ENCODE measurements around the gene SGK2. TPM values are rescaled to one million over a fixed set of nuclear protein-coding genes. Genes with fewer than 3 reads are reported as not detected.
"Not testable (repeated sequence)": the region's sequence is repeated elsewhere in the genome, so short reads cannot be mapped to it uniquely, and the experiment has no call there.

SGK2 gene
- total RNA-seq, 1 experiment from 2014 or later = 0.90 TPM

DNA sequence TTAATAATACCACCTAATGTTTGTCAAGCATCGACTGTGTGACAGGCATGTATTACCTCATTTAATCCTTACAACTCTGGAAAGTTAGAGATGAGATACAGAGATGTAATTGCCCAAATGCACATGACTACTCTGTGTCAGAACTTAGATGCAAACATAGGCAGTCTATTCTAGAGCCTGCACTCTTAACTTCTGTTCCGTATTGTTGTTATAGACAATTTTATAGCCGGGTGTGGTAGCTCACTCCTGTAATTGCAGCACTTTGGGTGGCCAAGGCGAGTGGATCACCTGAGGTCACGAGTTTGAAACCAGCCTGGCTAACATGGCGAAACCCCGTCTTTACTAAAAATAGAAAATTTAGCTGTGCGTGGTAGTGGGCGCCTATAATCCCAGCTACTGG lies 46.9 kb downstream of the SGK2 start:
- no peak overlapping the region for H3K4me3 ChIP-seq (ENCODE audit: low read depth in 2 of 2, low read length in 2 of 2)
- no peak for ATAC-seq
- no peaks in the 10 kb centered on the region for H3K4me1 ChIP-seq (ENCODE audit: control insufficient read depth, insufficient read depth, low read length)
- no peaks in the 10 kb centered on the region for H3K27me3 ChIP-seq (ENCODE audit: control insufficient read depth, insufficient read depth, low read length)
- no TSS peak for BruUV-seq (replicated peaks)
- no peaks in the 10 kb centered on the region for H3K36me3 ChIP-seq (ENCODE audit: control insufficient read depth, insufficient read depth, low read length)
- ChIA-PET POLR2A (no interaction called here), CTCF (no interaction called here)
- DNase-seq (ENCODE audit: low read depth, low spot score) = no peak
- TF ChIP-seq, protein P1, sequence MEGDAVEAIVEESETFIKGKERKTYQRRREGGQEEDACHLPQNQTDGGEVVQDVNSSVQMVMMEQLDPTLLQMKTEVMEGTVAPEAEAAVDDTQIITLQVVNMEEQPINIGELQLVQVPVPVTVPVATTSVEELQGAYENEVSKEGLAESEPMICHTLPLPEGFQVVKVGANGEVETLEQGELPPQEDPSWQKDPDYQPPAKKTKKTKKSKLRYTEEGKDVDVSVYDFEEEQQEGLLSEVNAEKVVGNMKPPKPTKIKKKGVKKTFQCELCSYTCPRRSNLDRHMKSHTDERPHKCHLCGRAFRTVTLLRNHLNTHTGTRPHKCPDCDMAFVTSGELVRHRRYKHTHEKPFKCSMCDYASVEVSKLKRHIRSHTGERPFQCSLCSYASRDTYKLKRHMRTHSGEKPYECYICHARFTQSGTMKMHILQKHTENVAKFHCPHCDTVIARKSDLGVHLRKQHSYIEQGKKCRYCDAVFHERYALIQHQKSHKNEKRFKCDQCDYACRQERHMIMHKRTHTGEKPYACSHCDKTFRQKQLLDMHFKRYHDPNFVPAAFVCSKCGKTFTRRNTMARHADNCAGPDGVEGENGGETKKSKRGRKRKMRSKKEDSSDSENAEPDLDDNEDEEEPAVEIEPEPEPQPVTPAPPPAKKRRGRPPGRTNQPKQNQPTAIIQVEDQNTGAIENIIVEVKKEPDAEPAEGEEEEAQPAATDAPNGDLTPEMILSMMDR (IDR thresholded peaks at IDR 0.05) = no peak
- TF ChIP-seq POLR2AphosphoS5 (IDR thresholded peaks at IDR 0.05; ENCODE audit: low read depth, low read length) (no peak), SIN3A (IDR thresholded peaks at IDR 0.05; ENCODE audit: borderline replicate concordance, insufficient read depth, low read depth, low read length) (no peak), TCF7L2 (IDR thresholded peaks at IDR 0.05; ENCODE audit: low read depth, low read length) (no peak)
- TF ChIP-seq, protein P2, sequence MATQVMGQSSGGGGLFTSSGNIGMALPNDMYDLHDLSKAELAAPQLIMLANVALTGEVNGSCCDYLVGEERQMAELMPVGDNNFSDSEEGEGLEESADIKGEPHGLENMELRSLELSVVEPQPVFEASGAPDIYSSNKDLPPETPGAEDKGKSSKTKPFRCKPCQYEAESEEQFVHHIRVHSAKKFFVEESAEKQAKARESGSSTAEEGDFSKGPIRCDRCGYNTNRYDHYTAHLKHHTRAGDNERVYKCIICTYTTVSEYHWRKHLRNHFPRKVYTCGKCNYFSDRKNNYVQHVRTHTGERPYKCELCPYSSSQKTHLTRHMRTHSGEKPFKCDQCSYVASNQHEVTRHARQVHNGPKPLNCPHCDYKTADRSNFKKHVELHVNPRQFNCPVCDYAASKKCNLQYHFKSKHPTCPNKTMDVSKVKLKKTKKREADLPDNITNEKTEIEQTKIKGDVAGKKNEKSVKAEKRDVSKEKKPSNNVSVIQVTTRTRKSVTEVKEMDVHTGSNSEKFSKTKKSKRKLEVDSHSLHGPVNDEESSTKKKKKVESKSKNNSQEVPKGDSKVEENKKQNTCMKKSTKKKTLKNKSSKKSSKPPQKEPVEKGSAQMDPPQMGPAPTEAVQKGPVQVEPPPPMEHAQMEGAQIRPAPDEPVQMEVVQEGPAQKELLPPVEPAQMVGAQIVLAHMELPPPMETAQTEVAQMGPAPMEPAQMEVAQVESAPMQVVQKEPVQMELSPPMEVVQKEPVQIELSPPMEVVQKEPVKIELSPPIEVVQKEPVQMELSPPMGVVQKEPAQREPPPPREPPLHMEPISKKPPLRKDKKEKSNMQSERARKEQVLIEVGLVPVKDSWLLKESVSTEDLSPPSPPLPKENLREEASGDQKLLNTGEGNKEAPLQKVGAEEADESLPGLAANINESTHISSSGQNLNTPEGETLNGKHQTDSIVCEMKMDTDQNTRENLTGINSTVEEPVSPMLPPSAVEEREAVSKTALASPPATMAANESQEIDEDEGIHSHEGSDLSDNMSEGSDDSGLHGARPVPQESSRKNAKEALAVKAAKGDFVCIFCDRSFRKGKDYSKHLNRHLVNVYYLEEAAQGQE (IDR thresholded peaks at IDR 0.05; ENCODE audit: insufficient read depth in 1 of 2, low read depth in 2 of 2, low read length in 1 of 2) = no peak
- H3K27ac ChIP-seq (ENCODE audit: low read length) = no peak overlapping the region
- in situ Hi-C loops (cut with HindIII; ENCODE audit: low pct_unique_long_range_greater_than_20kb, low sequenced_read_pairs) = no loop called here
- intact Hi-C loops (cut with micrococcal nuclease; ENCODE audit: unreplicated experiment) = no loop called here
- H3K9me3 ChIP-seq (ENCODE audit: control insufficient read depth, insufficient read depth, low read depth, low read length) = no peaks in the 10 kb centered on the region

DNA sequence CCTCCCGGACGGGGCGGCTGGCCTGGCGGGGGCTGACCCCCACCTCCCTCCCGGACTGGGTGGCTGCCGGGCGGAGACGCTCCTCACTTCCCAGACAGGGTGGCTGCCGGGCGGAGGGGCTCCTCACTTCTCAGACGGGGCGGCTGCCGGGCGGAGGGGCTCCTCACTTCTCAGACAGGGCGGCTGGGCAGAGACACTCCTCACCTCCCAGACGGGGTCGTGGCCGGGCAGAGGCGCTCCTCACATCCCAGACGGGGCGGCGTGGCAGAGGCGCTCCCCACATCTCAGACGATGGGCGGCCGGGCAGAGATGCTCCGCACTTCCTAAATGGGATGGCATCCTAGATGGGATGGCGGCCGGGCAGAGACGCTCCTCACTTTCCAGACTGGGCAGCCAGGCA lies 48.5 kb downstream of the SGK2 start:
- not testable (repeated sequence) for DNase-seq (ENCODE audit: low read depth, low spot score)

DNA sequence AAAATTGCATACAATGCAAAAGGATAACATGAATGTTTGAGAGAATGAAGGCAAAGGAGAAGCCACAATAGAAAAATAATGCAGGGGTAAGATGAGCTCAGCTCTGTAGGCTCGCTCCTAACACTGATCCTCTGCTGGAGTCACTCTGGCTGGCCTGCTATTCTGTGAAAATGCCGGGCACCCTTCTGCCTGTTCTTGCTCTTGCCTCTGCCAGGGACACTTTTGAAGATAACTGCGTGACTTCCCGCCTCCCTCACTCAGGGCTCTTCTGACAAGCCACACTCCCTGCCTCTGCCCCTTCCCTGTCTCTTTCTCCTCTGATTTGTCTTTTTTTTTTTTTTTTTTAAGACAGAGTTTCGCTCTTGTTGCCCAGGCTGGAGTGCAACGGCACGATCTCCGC lies 72.8 kb downstream of the SGK2 start:
- BruUV-seq (replicated peaks) = no TSS peak
- H3K9me3 ChIP-seq (ENCODE audit: control insufficient read depth, insufficient read depth, low read depth, low read length) = no peaks in the 10 kb centered on the region
- ChIA-PET POLR2A (no interaction called here), CTCF (no interaction called here)
- ATAC-seq (no peak), DNase-seq (ENCODE audit: low read depth, low spot score) (no peak)
- in situ Hi-C loops (cut with HindIII; ENCODE audit: low pct_unique_long_range_greater_than_20kb, low sequenced_read_pairs) = no loop called here
- H3K4me3 ChIP-seq (ENCODE audit: low read depth in 2 of 2, low read length in 2 of 2) = no peak overlapping the region
- H3K4me1 ChIP-seq (ENCODE audit: control insufficient read depth, insufficient read depth, low read length) = no peaks in the 10 kb centered on the region
- no peak overlapping the region for H3K27ac ChIP-seq (ENCODE audit: low read length)
- intact Hi-C loops (cut with micrococcal nuclease; ENCODE audit: unreplicated experiment) = no loop called here
- TF ChIP-seq, protein P1 (IDR thresholded peaks at IDR 0.05) = no peak
- TF ChIP-seq SIN3A (IDR thresholded peaks at IDR 0.05; ENCODE audit: borderline replicate concordance, insufficient read depth, low read depth, low read length) (no peak), POLR2AphosphoS5 (IDR thresholded peaks at IDR 0.05; ENCODE audit: low read depth, low read length) (no peak), TCF7L2 (IDR thresholded peaks at IDR 0.05; ENCODE audit: low read depth, low read length) (no peak)
- TF ChIP-seq, protein P2 (IDR thresholded peaks at IDR 0.05; ENCODE audit: insufficient read depth in 1 of 2, low read depth in 2 of 2, low read length in 1 of 2) = no peak
- H3K27me3 ChIP-seq (ENCODE audit: control insufficient read depth, insufficient read depth, low read length) = no peaks in the 10 kb centered on the region
- no peaks in the 10 kb centered on the region for H3K36me3 ChIP-seq (ENCODE audit: control insufficient read depth, insufficient read depth, low read length)

More for the DNA sequence above, 48.5 kb downstream of the SGK2 start:
- intact Hi-C loops (cut with micrococcal nuclease; ENCODE audit: unreplicated experiment); H3K4me3 ChIP-seq (ENCODE audit: low read depth in 2 of 2, low read length in 2 of 2); H3K9me3 ChIP-seq (ENCODE audit: control insufficient read depth, insufficient read depth, low read depth, low read length); H3K4me1 ChIP-seq (ENCODE audit: control insufficient read depth, insufficient read depth, low read length); CTCF ChIA-PET; H3K27me3 ChIP-seq (ENCODE audit: control insufficient read depth, insufficient read depth, low read length); in situ Hi-C loops (cut with HindIII; ENCODE audit: low pct_unique_long_range_greater_than_20kb, low sequenced_read_pairs); H3K27ac ChIP-seq (ENCODE audit: low read length); H3K36me3 ChIP-seq (ENCODE audit: control insufficient read depth, insufficient read depth, low read length); BruUV-seq (replicated peaks); POLR2A ChIA-PET; ATAC-seq: not testable (repeated sequence)
